GM10266 (cell line): ENCODE data around the gene KRT37.

Experiments used
- DNase-seq: peaks from one replicate; pipeline ENCODE4 v3.0.0; 2012; ENCODE audit errors: extremely low spot score
- CTCF ChIP-seq: IDR thresholded peaks from 2 replicates; pipeline ENCODE4 v1.5.1; 2012; ENCODE audit warnings: mild to moderate bottlenecking, low read depth; ENCODE audit not compliant: control insufficient read depth, insufficient read depth; ENCODE audit errors: missing control alignments

KRT37 gene

DNA sequence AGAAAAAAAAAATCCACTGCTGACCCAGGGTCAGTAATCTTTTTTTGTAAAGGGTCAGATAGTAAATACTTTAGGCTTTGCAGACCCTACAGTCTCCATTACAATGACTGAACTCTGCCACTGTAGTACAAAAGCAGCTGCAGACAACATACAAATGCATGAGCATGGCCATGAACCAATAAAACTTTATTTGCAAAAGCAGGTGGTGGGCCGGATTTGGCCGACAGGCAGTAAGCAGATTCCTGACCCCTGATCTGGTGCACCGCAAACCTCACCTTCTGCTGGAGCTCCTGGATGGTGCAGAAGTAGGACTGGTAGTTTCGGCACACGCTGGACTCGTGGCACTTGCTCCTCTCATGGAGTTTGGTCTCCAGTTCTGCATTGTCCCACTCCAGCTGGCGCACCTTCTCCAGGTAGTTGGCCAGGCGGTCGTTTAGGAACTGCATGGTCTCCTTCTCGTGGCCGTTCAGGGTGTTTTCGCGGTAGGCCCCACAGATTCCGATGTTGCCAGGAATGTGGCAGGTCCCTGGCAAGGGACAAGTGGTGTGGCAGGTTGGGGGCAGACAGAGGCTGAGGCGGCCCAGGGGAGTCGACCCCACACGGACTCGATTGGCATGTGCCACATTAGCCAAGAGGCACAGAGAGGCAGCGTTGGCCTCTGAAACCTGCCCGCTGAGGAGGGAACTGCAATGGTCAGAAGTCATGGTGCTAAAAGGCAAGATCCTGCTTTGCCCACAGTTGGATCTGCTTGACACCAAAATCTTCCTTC lies 13.1 kb downstream of the KRT37 start:
- DNase-seq: no peak
- TF ChIP-seq CTCF: no peak

DNA sequence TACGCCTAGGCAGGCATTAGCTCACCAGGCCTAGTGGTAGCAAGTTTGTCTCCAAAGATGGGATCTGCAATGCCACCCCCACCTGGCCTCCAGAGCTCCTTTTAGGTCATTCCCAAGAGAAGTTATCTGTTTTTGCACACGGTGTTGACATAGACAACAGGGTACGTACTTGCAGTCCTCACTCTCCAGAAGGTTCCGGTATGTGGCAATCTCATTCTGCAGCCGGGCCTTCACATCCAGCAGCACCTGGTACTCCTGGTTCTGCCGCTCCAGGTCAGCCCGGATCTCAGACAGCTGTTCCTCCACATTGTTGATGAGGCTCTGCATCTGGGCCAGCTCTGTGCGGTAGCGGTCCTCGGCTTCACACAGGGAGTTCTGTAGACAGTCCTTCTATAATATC lies 17.2 kb downstream of the KRT37 start:
- no peak for DNase-seq
- TF ChIP-seq CTCF: no peak

DNA sequence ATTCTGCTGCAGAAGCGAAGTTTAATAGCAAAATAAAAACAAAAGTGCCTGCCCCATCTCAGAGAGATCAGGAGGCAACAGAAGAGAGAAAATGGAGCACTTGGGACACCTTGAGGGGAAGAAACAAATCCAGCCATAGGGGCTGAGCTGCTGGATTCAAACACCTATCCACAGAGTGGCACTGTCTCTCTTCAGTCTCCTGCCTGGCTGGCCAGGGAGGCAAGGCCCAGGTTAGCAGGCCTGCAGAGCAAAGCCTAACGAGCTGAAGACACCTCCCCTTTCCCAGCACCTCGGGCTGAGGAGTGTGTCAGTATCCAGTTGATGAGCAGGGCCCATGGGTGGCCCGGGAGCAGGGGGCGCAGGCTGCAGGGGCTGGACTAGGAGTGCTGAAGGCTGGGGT lies 18.2 kb downstream of the KRT37 start:
- DNase-seq: no peak
- TF ChIP-seq CTCF: no peak

GRCh38 chr17:41404024-41404671 lies 20.2 kb downstream of the KRT37 start:
- DNase-seq: no peak
- no peak for TF ChIP-seq CTCF

GRCh38 chr17:41403404-41404023 lies 20.9 kb downstream of the KRT37 start:
- DNase-seq: no peak
- no peak for TF ChIP-seq CTCF

DNA sequence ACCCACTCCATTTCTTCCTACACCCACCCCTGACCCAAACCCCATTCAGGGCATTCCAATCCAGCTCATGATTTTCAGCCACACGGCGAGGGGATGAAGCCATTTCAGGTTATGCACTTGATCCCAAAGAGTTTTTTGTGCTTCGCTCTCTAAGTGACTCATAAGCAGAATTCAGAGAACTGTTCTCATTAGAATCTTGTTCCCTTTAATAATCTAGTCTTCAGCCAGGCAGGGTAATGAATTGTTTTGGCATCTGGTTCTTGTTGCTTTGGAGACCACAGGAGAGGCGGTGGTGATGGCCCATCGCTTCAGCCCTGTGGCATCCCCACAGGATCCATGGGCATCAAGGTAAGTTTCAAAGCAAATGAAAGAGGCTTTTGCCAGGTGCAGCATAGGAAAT lies 22.2 kb downstream of the KRT37 start:
- TF ChIP-seq CTCF: no peak
- DNase-seq: no peak
